Measurements from ENCODE around the gene RPS4Y2. TPM values are rescaled to one million over a fixed set of nuclear protein-coding genes. Genes with fewer than 3 reads are reported as not detected.

RPS4Y2 gene
- total RNA-seq, result not detected
- not detected for polyA plus RNA-seq

DNA sequence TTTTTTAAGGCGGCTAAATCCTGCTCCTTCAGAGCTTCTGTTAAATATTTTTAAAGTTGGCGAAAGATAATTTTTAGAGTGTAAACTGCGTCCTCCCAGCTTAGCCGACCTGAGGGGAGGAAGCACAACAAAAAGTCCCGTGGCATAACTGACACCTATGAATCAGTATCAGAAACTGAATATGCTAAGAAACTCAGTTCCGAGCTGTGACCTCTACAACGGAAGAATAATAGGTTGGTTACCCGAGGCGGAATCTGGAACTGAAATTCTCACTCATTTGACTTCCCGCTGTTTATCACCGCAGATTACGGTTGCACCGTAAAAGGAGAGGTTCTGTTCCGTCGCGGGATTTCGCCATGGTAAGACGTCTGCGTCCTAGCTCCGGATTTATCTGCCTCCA, at the start of gene RPS4Y2:
Gene RPS4Y2 (plus strand): TSS at position 301 of the 400 bp plus-strand sequence. CDS start 56 bp downstream, at position 357.
- Histone ChIP-seq H3K9me3 (ENCODE audit: control insufficient read depth in 4 of 4, low read length in 3 of 4) (no peaks in the 10 kb centered on the region), H3K36me3 (ENCODE audit: control insufficient read depth in 4 of 4, insufficient read depth in 3 of 4, low read depth in 1 of 4, low read length in 3 of 4) (no peaks in the 10 kb centered on the region), H3K4me1 (ENCODE audit: control insufficient read depth in 4 of 4, insufficient read depth in 4 of 4, low read length in 3 of 4) (no peaks in the 10 kb centered on the region), H3K27me3 (ENCODE audit: control insufficient read depth in 4 of 4, insufficient read depth in 4 of 4, low read length in 3 of 4) (no peaks in the 10 kb centered on the region), H3K4me3 (ENCODE audit: low read depth in 1 of 3, low read length in 3 of 3) (no peak within 1 kb of the TSS), H3K27ac (ENCODE audit: low read depth in 1 of 2, low read length in 2 of 2) (no peak within 1 kb of the TSS), H3K9ac (ENCODE audit: low read depth in 1 of 2, low read length in 2 of 2) (no peak within 1 kb of the TSS)
- TF ChIP-seq, protein P1, sequence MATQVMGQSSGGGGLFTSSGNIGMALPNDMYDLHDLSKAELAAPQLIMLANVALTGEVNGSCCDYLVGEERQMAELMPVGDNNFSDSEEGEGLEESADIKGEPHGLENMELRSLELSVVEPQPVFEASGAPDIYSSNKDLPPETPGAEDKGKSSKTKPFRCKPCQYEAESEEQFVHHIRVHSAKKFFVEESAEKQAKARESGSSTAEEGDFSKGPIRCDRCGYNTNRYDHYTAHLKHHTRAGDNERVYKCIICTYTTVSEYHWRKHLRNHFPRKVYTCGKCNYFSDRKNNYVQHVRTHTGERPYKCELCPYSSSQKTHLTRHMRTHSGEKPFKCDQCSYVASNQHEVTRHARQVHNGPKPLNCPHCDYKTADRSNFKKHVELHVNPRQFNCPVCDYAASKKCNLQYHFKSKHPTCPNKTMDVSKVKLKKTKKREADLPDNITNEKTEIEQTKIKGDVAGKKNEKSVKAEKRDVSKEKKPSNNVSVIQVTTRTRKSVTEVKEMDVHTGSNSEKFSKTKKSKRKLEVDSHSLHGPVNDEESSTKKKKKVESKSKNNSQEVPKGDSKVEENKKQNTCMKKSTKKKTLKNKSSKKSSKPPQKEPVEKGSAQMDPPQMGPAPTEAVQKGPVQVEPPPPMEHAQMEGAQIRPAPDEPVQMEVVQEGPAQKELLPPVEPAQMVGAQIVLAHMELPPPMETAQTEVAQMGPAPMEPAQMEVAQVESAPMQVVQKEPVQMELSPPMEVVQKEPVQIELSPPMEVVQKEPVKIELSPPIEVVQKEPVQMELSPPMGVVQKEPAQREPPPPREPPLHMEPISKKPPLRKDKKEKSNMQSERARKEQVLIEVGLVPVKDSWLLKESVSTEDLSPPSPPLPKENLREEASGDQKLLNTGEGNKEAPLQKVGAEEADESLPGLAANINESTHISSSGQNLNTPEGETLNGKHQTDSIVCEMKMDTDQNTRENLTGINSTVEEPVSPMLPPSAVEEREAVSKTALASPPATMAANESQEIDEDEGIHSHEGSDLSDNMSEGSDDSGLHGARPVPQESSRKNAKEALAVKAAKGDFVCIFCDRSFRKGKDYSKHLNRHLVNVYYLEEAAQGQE (IDR thresholded peaks at IDR 0.05), result no peak
- no peak for TF ChIP-seq ATF3 (IDR thresholded peaks at IDR 0.05)
- TF ChIP-seq, protein P2, sequence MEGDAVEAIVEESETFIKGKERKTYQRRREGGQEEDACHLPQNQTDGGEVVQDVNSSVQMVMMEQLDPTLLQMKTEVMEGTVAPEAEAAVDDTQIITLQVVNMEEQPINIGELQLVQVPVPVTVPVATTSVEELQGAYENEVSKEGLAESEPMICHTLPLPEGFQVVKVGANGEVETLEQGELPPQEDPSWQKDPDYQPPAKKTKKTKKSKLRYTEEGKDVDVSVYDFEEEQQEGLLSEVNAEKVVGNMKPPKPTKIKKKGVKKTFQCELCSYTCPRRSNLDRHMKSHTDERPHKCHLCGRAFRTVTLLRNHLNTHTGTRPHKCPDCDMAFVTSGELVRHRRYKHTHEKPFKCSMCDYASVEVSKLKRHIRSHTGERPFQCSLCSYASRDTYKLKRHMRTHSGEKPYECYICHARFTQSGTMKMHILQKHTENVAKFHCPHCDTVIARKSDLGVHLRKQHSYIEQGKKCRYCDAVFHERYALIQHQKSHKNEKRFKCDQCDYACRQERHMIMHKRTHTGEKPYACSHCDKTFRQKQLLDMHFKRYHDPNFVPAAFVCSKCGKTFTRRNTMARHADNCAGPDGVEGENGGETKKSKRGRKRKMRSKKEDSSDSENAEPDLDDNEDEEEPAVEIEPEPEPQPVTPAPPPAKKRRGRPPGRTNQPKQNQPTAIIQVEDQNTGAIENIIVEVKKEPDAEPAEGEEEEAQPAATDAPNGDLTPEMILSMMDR (IDR thresholded peaks at IDR 0.05; ENCODE audit: low read depth, low read length, missing input control), result no peak
- no peak for TF ChIP-seq NR2F2 (IDR thresholded peaks at IDR 0.05)
- no peak for TF ChIP-seq FOXA2 (IDR thresholded peaks at IDR 0.05)
- no peak for TF ChIP-seq EGR1 (IDR thresholded peaks at IDR 0.05; ENCODE audit: low read depth in 2 of 2)
- no peak for TF ChIP-seq ZBTB33 (IDR thresholded peaks at IDR 0.05)
- no peak for TF ChIP-seq FOXA1 (IDR thresholded peaks at IDR 0.05)
- TF ChIP-seq MAX (IDR thresholded peaks at IDR 0.05), result no peak
- no peak for TF ChIP-seq RAD21 (IDR thresholded peaks at IDR 0.05)
- no peak for TF ChIP-seq RXRA (IDR thresholded peaks at IDR 0.05)
- no peak for TF ChIP-seq GABPA (IDR thresholded peaks at IDR 0.05 in 1 of 2, conservative IDR thresholded peaks at IDR 0.05 in 1 of 2)
- no peak for TF ChIP-seq YY1 (IDR thresholded peaks at IDR 0.05)
- TF ChIP-seq SP1 (IDR thresholded peaks at IDR 0.05), result no peak
- TF ChIP-seq JUND (IDR thresholded peaks at IDR 0.05), result no peak
- 91% methylated on average over 20 of the region's 20 CpGs for WGBS
- no peak for DNase-seq (ENCODE audit: low spot score)

GRCh38 chrY:20714391-20714790, 41.5 kb upstream of the RPS4Y2 start:
- H3K27ac ChIP-seq (ENCODE audit: low read depth in 1 of 2, low read length in 2 of 2), result no peak overlapping the region
- H3K4me3 ChIP-seq (ENCODE audit: low read depth in 1 of 3, low read length in 3 of 3), result no peak overlapping the region
- DNase-seq (ENCODE audit: low spot score), result no peak
- no peaks in the 10 kb centered on the region for H3K4me1 ChIP-seq (ENCODE audit: control insufficient read depth in 4 of 4, insufficient read depth in 4 of 4, low read length in 3 of 4)
- no peaks in the 10 kb centered on the region for H3K9me3 ChIP-seq (ENCODE audit: control insufficient read depth in 4 of 4, low read length in 3 of 4)
- no peaks in the 10 kb centered on the region for H3K27me3 ChIP-seq (ENCODE audit: control insufficient read depth in 4 of 4, insufficient read depth in 4 of 4, low read length in 3 of 4)
- H3K36me3 ChIP-seq (ENCODE audit: control insufficient read depth in 4 of 4, insufficient read depth in 3 of 4, low read depth in 1 of 4, low read length in 3 of 4), result no peaks in the 10 kb centered on the region
- H3K9ac ChIP-seq (ENCODE audit: low read depth in 1 of 2, low read length in 2 of 2), result no peak overlapping the region
- WGBS, result 77% methylated on average over 4 of the region's 4 CpGs
- TF ChIP-seq MAX (IDR thresholded peaks at IDR 0.05) (no peak), FOXA1 (IDR thresholded peaks at IDR 0.05) (no peak), ZBTB33 (IDR thresholded peaks at IDR 0.05) (no peak), FOXA2 (IDR thresholded peaks at IDR 0.05) (no peak), HNF4A (conservative IDR thresholded peaks at IDR 0.05) (no peak), SP1 (IDR thresholded peaks at IDR 0.05) (no peak), EGR1 (IDR thresholded peaks at IDR 0.05; ENCODE audit: low read depth in 2 of 2) (no peak), YY1 (IDR thresholded peaks at IDR 0.05) (no peak), JUND (IDR thresholded peaks at IDR 0.05) (no peak)
- TF ChIP-seq, protein P1 (IDR thresholded peaks at IDR 0.05), result no peak
